ENCODE measurements around the gene GPR137B.

GRCh38 chr1:236108027-236108648 is 34.2 kb upstream of the GPR137B start:
- no peak for TF ChIP-seq GATA3 (IDR thresholded peaks at IDR 0.05; ENCODE audit: low read depth, low read length)
- TF ChIP-seq GATA2 (IDR thresholded peaks at IDR 0.05; ENCODE audit: low read depth, low read length): no peak

All from SH-SY5Y (cell line).